ENCODE results near the gene NAV2.
"Not testable (repeated sequence)": the region's sequence is repeated elsewhere in the genome, so short reads cannot be mapped to it uniquely, and the experiment has no call there.

Gene NAV2

GRCh38 chr11:19872512-19873145 lies 160.0 kb downstream of the NAV2 start:
- no peak for DNase-seq

- DNase-seq = no peak
Measured at GRCh38 chr11:19873730-19874129, 161.1 kb downstream of the NAV2 start.

GRCh38 chr11:19874266-19874665 lies 161.6 kb downstream of the NAV2 start:
- DNase-seq = no peak

- no peak for DNase-seq
Measured at GRCh38 chr11:19876750-19877149, 164.1 kb downstream of the NAV2 start.

- DNase-seq = no peak
Measured at GRCh38 chr11:19878520-19878919, 165.9 kb downstream of the NAV2 start.

GRCh38 chr11:19879307-19880087 lies 166.9 kb downstream of the NAV2 start:
- no peak for DNase-seq

GRCh38 chr11:19880088-19880345 lies 167.4 kb downstream of the NAV2 start:
- no peak for DNase-seq

GRCh38 chr11:19881177-19881576 lies 168.5 kb downstream of the NAV2 start:
- DNase-seq = no peak

GRCh38 chr11:19882356-19882755 lies 169.7 kb downstream of the NAV2 start:
- DNase-seq = no peak

GRCh38 chr11:19886498-19886897 lies 173.9 kb downstream of the NAV2 start:
- no peak for DNase-seq

GRCh38 chr11:19887842-19888241 lies 175.2 kb downstream of the NAV2 start:
- DNase-seq = no peak

- no peak for DNase-seq
Measured at GRCh38 chr11:19889531-19889930, 176.9 kb downstream of the NAV2 start.

- DNase-seq = no peak
Measured at GRCh38 chr11:19890308-19890707, 177.7 kb downstream of the NAV2 start.

GRCh38 chr11:19891022-19891421 lies 178.4 kb downstream of the NAV2 start:
- DNase-seq = no peak

GRCh38 chr11:19892387-19892786 lies 179.8 kb downstream of the NAV2 start:
- DNase-seq = no peak

- DNase-seq = no peak
Measured at GRCh38 chr11:19892876-19893275, 180.2 kb downstream of the NAV2 start.

GRCh38 chr11:19894404-19894803 lies 181.8 kb downstream of the NAV2 start:
- no peak for DNase-seq

- not testable (repeated sequence) for DNase-seq
Measured at GRCh38 chr11:19895037-19895436, 182.4 kb downstream of the NAV2 start.

- no peak for DNase-seq
Measured at GRCh38 chr11:19895776-19896175, 183.1 kb downstream of the NAV2 start.

- peak; percentile 34 to 47 for DNase-seq
Measured at GRCh38 chr11:19903620-19904069, 191.0 kb downstream of the NAV2 start.

- peak; percentile 1 to 17 for DNase-seq
Measured at GRCh38 chr11:19905280-19905853, 192.7 kb downstream of the NAV2 start.

GRCh38 chr11:19906126-19906525 lies 193.5 kb downstream of the NAV2 start:
- no peak for DNase-seq

- DNase-seq = no peak
Measured at GRCh38 chr11:19907008-19907579, 194.5 kb downstream of the NAV2 start.

GRCh38 chr11:19907839-19908238 lies 195.2 kb downstream of the NAV2 start:
- no peak for DNase-seq

All from AML-193 (cell line).